ENCODE measurements around the gene TTC38. TPM values are rescaled to one million over a fixed set of nuclear protein-coding genes. Genes with fewer than 3 reads are reported as not detected.
"Not testable (repeated sequence)": the region's sequence is repeated elsewhere in the genome, so short reads cannot be mapped to it uniquely, and the experiment has no call there.

The TTC38 gene
- total RNA-seq, 4 donors from 2014 or later = 28.4 to 58.6 (median 32.3) TPM

GRCh38 chr22:46309526-46310085 is 41.8 kb downstream of the TTC38 start:
- Histone ChIP-seq H3K27ac (replicated peaks in 1 of 4) (no peak overlapping the region), H3K9me3 (no peaks in the 10 kb centered on the region), H3K4me1 (no peaks in the 10 kb centered on the region), H3K4me3 (no peak overlapping the region), H3K27me3 (no peaks in the 10 kb centered on the region), H3K36me3 (no peaks in the 10 kb centered on the region)
- WGBS = 91% methylated on average over 15 of the region's 15 CpGs
- no peak for TF ChIP-seq CTCF (IDR thresholded peaks at IDR 0.05)
- no peak for TF ChIP-seq EP300 (IDR thresholded peaks at IDR 0.05)
- no peak for TF ChIP-seq POLR2A (IDR thresholded peaks at IDR 0.05; ENCODE audit: low read depth)
- no peak for TF ChIP-seq POLR2AphosphoS5 (IDR thresholded peaks at IDR 0.05)
- intact Hi-C loops (cut with DNase I) = loop anchor here (5.0 kb wide), 1 partner anchor 312 kb away; no protein-coding TSS in a partner anchor
- DNase-seq (ENCODE audit: extremely low spot score) = no peak

GRCh38 chr22:46312056-46312455 is 44.2 kb downstream of the TTC38 start:
- H3K27ac ChIP-seq (replicated peaks in 1 of 4) = no peak overlapping the region
- H3K9me3 ChIP-seq = no peaks in the 10 kb centered on the region
- H3K4me1 ChIP-seq = no peaks in the 10 kb centered on the region
- H3K36me3 ChIP-seq = no peaks in the 10 kb centered on the region
- TF ChIP-seq EP300 (IDR thresholded peaks at IDR 0.05) (no peak), POLR2AphosphoS5 (IDR thresholded peaks at IDR 0.05) (no peak)
- 98% methylated on average over 8 of the region's 8 CpGs for WGBS
- DNase-seq (ENCODE audit: extremely low spot score) = no peak
- intact Hi-C loops (cut with DNase I) = loop anchor here (5.0 kb wide), 1 partner anchor 315 kb away; no protein-coding TSS in a partner anchor
- H3K4me3 ChIP-seq = no peak overlapping the region
- no peaks in the 10 kb centered on the region for H3K27me3 ChIP-seq

- intact Hi-C loops (cut with DNase I) = loop anchor here (5.0 kb wide), 1 partner anchor 316 kb away; no protein-coding TSS in a partner anchor
- not testable (repeated sequence) for H3K4me3 ChIP-seq; H3K4me1 ChIP-seq; H3K27me3 ChIP-seq; H3K36me3 ChIP-seq; H3K9me3 ChIP-seq; H3K27ac ChIP-seq (replicated peaks in 1 of 4); DNase-seq (ENCODE audit: extremely low spot score)
- 100% methylated on average over 2 of the region's 2 CpGs for WGBS
Observed at GRCh38 chr22:46312848-46313247, 45.0 kb downstream of the TTC38 start.

- intact Hi-C loops (cut with DNase I) = no loop called here
- 96% methylated on average over 11 of the region's 12 CpGs for WGBS
Observed at GRCh38 chr22:46315976-46316375, 48.2 kb downstream of the TTC38 start.

GRCh38 chr22:46317646-46318045 is 49.8 kb downstream of the TTC38 start:
- H3K4me3 ChIP-seq = no peak overlapping the region
- no peaks in the 10 kb centered on the region for H3K27me3 ChIP-seq
- no peaks in the 10 kb centered on the region for H3K36me3 ChIP-seq
- no peak overlapping the region for H3K27ac ChIP-seq (replicated peaks in 1 of 4)
- no peak for DNase-seq (ENCODE audit: extremely low spot score)
- intact Hi-C loops (cut with DNase I) = no loop called here
- no peaks in the 10 kb centered on the region for H3K9me3 ChIP-seq
- 94% methylated on average over 12 of the region's 20 CpGs for WGBS
- H3K4me1 ChIP-seq = no peaks in the 10 kb centered on the region
- TF ChIP-seq POLR2AphosphoS5 (IDR thresholded peaks at IDR 0.05) (no peak), POLR2A (IDR thresholded peaks at IDR 0.05; ENCODE audit: low read depth) (no peak), EP300 (IDR thresholded peaks at IDR 0.05) (no peak), CTCF (IDR thresholded peaks at IDR 0.05) (no peak)

More at GRCh38 chr22:46315976-46316375, 48.2 kb downstream of the TTC38 start:
- H3K36me3 ChIP-seq = no peaks in the 10 kb centered on the region
- no peaks in the 10 kb centered on the region for H3K9me3 ChIP-seq
- no peaks in the 10 kb centered on the region for H3K27me3 ChIP-seq
- TF ChIP-seq EP300 (IDR thresholded peaks at IDR 0.05) (no peak), CTCF (IDR thresholded peaks at IDR 0.05) (no peak), POLR2A (IDR thresholded peaks at IDR 0.05; ENCODE audit: low read depth) (no peak), POLR2AphosphoS5 (IDR thresholded peaks at IDR 0.05) (no peak)
- no peak for DNase-seq (ENCODE audit: extremely low spot score)
- no peak overlapping the region for H3K4me3 ChIP-seq
- H3K4me1 ChIP-seq = no peaks in the 10 kb centered on the region
- H3K27ac ChIP-seq (replicated peaks in 1 of 4) = no peak overlapping the region

GRCh38 chr22:46318576-46318975 is 50.8 kb downstream of the TTC38 start:
- intact Hi-C loops (cut with DNase I) = no loop called here
- WGBS = 97% methylated on average over 14 of the region's 15 CpGs

More at GRCh38 chr22:46318576-46318975, 50.8 kb downstream of the TTC38 start:
- no peak for TF ChIP-seq EP300 (IDR thresholded peaks at IDR 0.05)
- TF ChIP-seq CTCF (IDR thresholded peaks at IDR 0.05) = no peak
- no peak for TF ChIP-seq POLR2A (IDR thresholded peaks at IDR 0.05; ENCODE audit: low read depth)
- TF ChIP-seq POLR2AphosphoS5 (IDR thresholded peaks at IDR 0.05) = no peak
- H3K4me1 ChIP-seq = no peaks in the 10 kb centered on the region
- DNase-seq (ENCODE audit: extremely low spot score) = no peak
- H3K36me3 ChIP-seq = no peaks in the 10 kb centered on the region
- H3K27me3 ChIP-seq = no peaks in the 10 kb centered on the region
- H3K27ac ChIP-seq (replicated peaks in 1 of 4) = no peak overlapping the region
- H3K4me3 ChIP-seq = no peak overlapping the region
- no peaks in the 10 kb centered on the region for H3K9me3 ChIP-seq
